HG02885 (cell line): ENCODE data around the gene OR7A5.
"Not testable (repeated sequence)": the region's sequence is repeated elsewhere in the genome, so short reads cannot be mapped to it uniquely, and the experiment has no call there.

Experiments
- ATAC-seq: cut with Tn5 transposase; IDR thresholded peaks from one replicate; pipeline ENCODE4 v1.9.1; 2021; ENCODE audit warnings: mild to moderate bottlenecking; ENCODE audit not compliant: unreplicated experiment, poor library complexity

OR7A5 gene

GRCh38 chr19:14785102-14785793 lies 49.7 kb downstream of the OR7A5 start:
- ATAC-seq: not testable (repeated sequence)

- not testable (repeated sequence) for ATAC-seq
Observed at GRCh38 chr19:14784730-14785101, 50.3 kb downstream of the OR7A5 start.

GRCh38 chr19:14783410-14783998 lies 51.5 kb downstream of the OR7A5 start:
- ATAC-seq: not testable (repeated sequence)

- no peak for ATAC-seq
Observed at GRCh38 chr19:14782626-14783409, 52.2 kb downstream of the OR7A5 start.

- not testable (repeated sequence) for ATAC-seq
Observed at GRCh38 chr19:14781713-14782536, 53.1 kb downstream of the OR7A5 start.

GRCh38 chr19:14780622-14781225 lies 54.3 kb downstream of the OR7A5 start:
- ATAC-seq: not testable (repeated sequence)

GRCh38 chr19:14779151-14779550 lies 55.8 kb downstream of the OR7A5 start:
- ATAC-seq: no peak

GRCh38 chr19:14778110-14778845 lies 56.7 kb downstream of the OR7A5 start, which contains the start of gene ADGRE2:
Gene ADGRE2, minus strand, starts transcription at chr19:14778560. Its CDS starts 1,804 bp downstream, at chr19:14776756.
- ATAC-seq: not testable (repeated sequence)

GRCh38 chr19:14777645-14778044 lies 57.3 kb downstream of the OR7A5 start:
- ATAC-seq: not testable (repeated sequence)
